ENCODE results near the gene ADPRH. TPM values are rescaled to one million over a fixed set of nuclear protein-coding genes. Genes with fewer than 3 reads are reported as not detected.

The ADPRH gene
- total RNA-seq, 1 experiment from 2014 or later = 1.5 TPM

GRCh38 chr3:119609301-119609700, 30.0 kb downstream of the ADPRH start (continued):
- TF ChIP-seq YY1 (IDR thresholded peaks at IDR 0.05; ENCODE audit: extremely low read depth, insufficient replicate concordance, low read depth, low read length) (no peak), POLR2AphosphoS5 (IDR thresholded peaks at IDR 0.05; ENCODE audit: low read depth, low read length) (no peak), TCF7L2 (IDR thresholded peaks at IDR 0.05; ENCODE audit: borderline replicate concordance, extremely low read depth, insufficient read depth, insufficient read length) (no peak), JUND (IDR thresholded peaks at IDR 0.05) (no peak), EZH2phosphoT487 (IDR thresholded peaks at IDR 0.05; ENCODE audit: borderline replicate concordance) (no peak), RAD21 (IDR thresholded peaks at IDR 0.05; ENCODE audit: low read depth) (no peak), FOSL1 (IDR thresholded peaks at IDR 0.05; ENCODE audit: low read depth) (no peak)

- ChIA-PET CTCF (no interaction called here), RAD21 (ENCODE audit: low non-redundant PET in 1 of 2, low total read pairs in 2 of 2, uncharacterized antibody in 2 of 2, unreplicated experiment in 2 of 2) (no interaction called here), POLR2A (no interaction called here)
- H3K36me3 ChIP-seq (ENCODE audit: control insufficient read depth in 1 of 2, insufficient read depth in 2 of 2, low read length in 2 of 2) = no peaks in the 10 kb centered on the region
- no peak for DNase-seq (ENCODE audit: low read depth, low spot score)
- BruUV-seq (replicated peaks) = no TSS peak
- no peak overlapping the region for H3K4me3 ChIP-seq (replicated peaks in 1 of 2; ENCODE audit: low read depth in 1 of 2, low read length in 2 of 2)
- intact Hi-C loops (cut with micrococcal nuclease) = no loop called here
- no peak overlapping the region for H3K9ac ChIP-seq (ENCODE audit: low read length)
- H3K9me3 ChIP-seq (ENCODE audit: control insufficient read depth in 1 of 2, insufficient read depth in 1 of 2, low read depth in 1 of 2, low read length in 2 of 2) = no peaks in the 10 kb centered on the region; a peak in 1 of 4 replicates
- no peak overlapping the region for H3K4me2 ChIP-seq (ENCODE audit: low read length)
- no peak for ATAC-seq
- no peaks in the 10 kb centered on the region for H4K20me1 ChIP-seq (ENCODE audit: insufficient read depth)
- no peak for TF ChIP-seq EZH2 (IDR thresholded peaks at IDR 0.05)
- no peak for TF ChIP-seq POLR2AphosphoS5 (IDR thresholded peaks at IDR 0.05; ENCODE audit: low read depth, low read length)
- no peak for TF ChIP-seq MAX (IDR thresholded peaks at IDR 0.05)
- no peak for TF ChIP-seq ZFX (IDR thresholded peaks at IDR 0.05)
- H3K27ac ChIP-seq (ENCODE audit: low read depth, low read length) = no peak overlapping the region
- H2AFZ ChIP-seq (ENCODE audit: low read depth, low read length, poor library complexity, severe bottlenecking) = no peak overlapping the region
- H3K79me2 ChIP-seq (ENCODE audit: insufficient read depth, low read length) = no peaks in the 10 kb centered on the region
- H3K4me1 ChIP-seq (ENCODE audit: control insufficient read depth in 1 of 2, insufficient read depth in 2 of 2, low read length in 2 of 2) = no peaks in the 10 kb centered on the region
- peaks cover 6% of the 10 kb centered on the region; the same call in 1 of the 2 replicates for H3K27me3 ChIP-seq (ENCODE audit: insufficient read depth, low read length)
- H3K9me2 ChIP-seq (ENCODE audit: insufficient read depth) = no peaks in the 10 kb centered on the region
Observed at GRCh38 chr3:119611664-119612063, 32.4 kb downstream of the ADPRH start.

Data from HCT116 (cell line).